HepG2 (cell line): ENCODE data around the gene NOTCH4. TPM values are rescaled to one million over a fixed set of nuclear protein-coding genes. Genes with fewer than 3 reads are reported as not detected.

Experiments used
- ATF2 ChIP-seq: sonication (generic); formaldehyde crosslinking; IDR thresholded peaks from 2 replicates; pipeline ENCODE4 v1.4.0; 2020; ENCODE audit warnings: missing genetic modification reagents
- BHLHE40 ChIP-seq: IDR thresholded peaks from 2 replicates; pipeline ENCODE4 v1.6.1; 2011; ENCODE audit warnings: low read length, improper control_type of control experiment
- CBFB ChIP-seq: sonication (generic); formaldehyde crosslinking; IDR thresholded peaks from 2 replicates; pipeline ENCODE4 v1.4.0; 2020; ENCODE audit warnings: missing genetic modification reagents
- CBX5 ChIP-seq: sonication (generic); formaldehyde crosslinking; IDR thresholded peaks from 2 replicates; pipeline ENCODE4 v1.4.0; 2020; ENCODE audit warnings: missing genetic modification reagents, borderline replicate concordance
- DRAP1 ChIP-seq: IDR thresholded peaks from 2 replicates; pipeline ENCODE4 v1.6.1; 2016; ENCODE audit warnings: missing genetic modification reagents, missing compliant biosample characterization
- FOSL1 ChIP-seq: sonication (generic); formaldehyde crosslinking; IDR thresholded peaks from 2 replicates; pipeline ENCODE4 v1.9.0; 2021; ENCODE audit warnings: missing genetic modification reagents, borderline replicate concordance
- GATAD1 ChIP-seq: IDR thresholded peaks from 2 replicates; pipeline ENCODE4 v1.6.1; 2016; ENCODE audit warnings: missing genetic modification reagents, missing compliant biosample characterization
- KAT2B ChIP-seq: fragments of 150-350 bp; IDR thresholded peaks from 2 replicates; pipeline ENCODE4 v1.6.1; 2014; ENCODE audit warnings: low read depth, low read length, borderline replicate concordance
- KAT8 ChIP-seq: IDR thresholded peaks from 2 replicates; pipeline ENCODE4 v1.6.1; 2016; ENCODE audit warnings: missing genetic modification reagents, missing compliant biosample characterization
- KDM2A ChIP-seq: sonication (generic); formaldehyde crosslinking; IDR thresholded peaks from 2 replicates; pipeline ENCODE4 v1.4.0; 2020; ENCODE audit warnings: low read depth, missing genetic modification reagents, borderline replicate concordance
- KMT2A ChIP-seq: sonication (generic); formaldehyde crosslinking; IDR thresholded peaks from 2 replicates; pipeline ENCODE4 v1.4.0; 2020; ENCODE audit warnings: missing genetic modification reagents
- MXD3 ChIP-seq: IDR thresholded peaks from 2 replicates; pipeline ENCODE4 v1.6.1; 2016; ENCODE audit warnings: mild to moderate bottlenecking, missing biosample characterization, missing genetic modification reagents
- NFAT5 ChIP-seq: sonication (generic); formaldehyde crosslinking; IDR thresholded peaks from 2 replicates; pipeline ENCODE4 v1.4.0; 2020; ENCODE audit warnings: missing genetic modification reagents
- NFIB ChIP-seq: sonication (generic); formaldehyde crosslinking; IDR thresholded peaks from 2 replicates; pipeline ENCODE4 v1.9.0; 2021; ENCODE audit warnings: missing genetic modification reagents, mild to moderate bottlenecking, borderline replicate concordance
- NR2C2 ChIP-seq: sonication (generic); formaldehyde crosslinking; IDR thresholded peaks from 2 replicates; pipeline ENCODE4 v1.4.0; 2020; ENCODE audit warnings: missing genetic modification reagents, mild to moderate bottlenecking, moderate library complexity, borderline replicate concordance
- PHF5A ChIP-seq: IDR thresholded peaks from one replicate; pipeline ENCODE4 v1.6.1; 2018; ENCODE audit warnings: low read depth, missing genetic modification reagents; ENCODE audit not compliant: unreplicated experiment
- PRMT3 ChIP-seq: sonication (generic); formaldehyde crosslinking; IDR thresholded peaks from 2 replicates; pipeline ENCODE4 v1.8.1; 2022; ENCODE audit warnings: low read depth, mild to moderate bottlenecking, moderate library complexity, missing genetic modification reagents, borderline replicate concordance
- RARA ChIP-seq: IDR thresholded peaks from 2 replicates; pipeline ENCODE4 v1.6.1; 2016; ENCODE audit warnings: missing genetic modification reagents, missing compliant biosample characterization
- STAG1 ChIP-seq: sonication (generic); formaldehyde crosslinking; IDR thresholded peaks from 2 replicates; pipeline ENCODE4 v1.4.0; 2020; ENCODE audit warnings: missing genetic modification reagents
- TBL1XR1 ChIP-seq: fragments of 150-350 bp; IDR thresholded peaks from 2 replicates; pipeline ENCODE4 v1.6.1; 2014; ENCODE audit warnings: borderline replicate concordance, low read length; ENCODE audit not compliant: partially characterized antibody
- TCF7 ChIP-seq: sonication (generic); IDR thresholded peaks from 2 replicates; pipeline ENCODE4 v1.6.1; 2016; ENCODE audit warnings: antibody characterized with exemption, low read depth
- ZNF10 ChIP-seq: sonication (generic); formaldehyde crosslinking; IDR thresholded peaks from 2 replicates; pipeline ENCODE4 v1.4.0; 2020; ENCODE audit warnings: mild to moderate bottlenecking, low read depth, missing genetic modification reagents, borderline replicate concordance
- ZNF143 ChIP-seq: sonication (generic); formaldehyde crosslinking; IDR thresholded peaks from 2 replicates; pipeline ENCODE4 v1.4.0; 2020; ENCODE audit warnings: missing genetic modification reagents
- ZNF205 ChIP-seq: IDR thresholded peaks from 2 replicates; pipeline ENCODE4 v1.6.1; 2018; ENCODE audit warnings: missing biosample characterization, missing genetic modification reagents
- ZNF329 ChIP-seq: sonication (generic); formaldehyde crosslinking; IDR thresholded peaks from 2 replicates; pipeline ENCODE4 v1.9.0; 2021; ENCODE audit warnings: low read depth, mild to moderate bottlenecking, missing genetic modification reagents
- ZNF460 ChIP-seq: sonication (generic); formaldehyde crosslinking; IDR thresholded peaks from 2 replicates; pipeline ENCODE4 v1.5.1; 2020; ENCODE audit warnings: missing genetic modification reagents, mild to moderate bottlenecking, borderline replicate concordance
- ZNF629 ChIP-seq: sonication (generic); formaldehyde crosslinking; conservative IDR thresholded peaks from 2 replicates; pipeline ENCODE4 v1.5.0; 2020; ENCODE audit warnings: missing genetic modification reagents
- polyA plus RNA-seq, 8 experiments: library from polyadenylated mRNA; depleted of rRNA in 3 of 8; stranded (reverse) in 7 of 8; unstranded in 1 of 8; fragments of >200 nt; fragmentation: Illumina TruSeq in 4 of 8; extraction: Trizol in 4 of 8; gene quantifications; 2 replicates each; pipeline versions ENCODE4 v1.2.1 to v1.2.3, GENCODE V29; 2011 to 2016; ENCODE audit warnings: low read depth in 4 of 8, missing spikeins in 1 of 8, mixed read lengths in 1 of 8; ENCODE audit not compliant: insufficient read depth in 1 of 8
- total RNA-seq, 5 experiments: library from RNA; depleted of rRNA; stranded (reverse); fragments of >200 nt; fragmentation: Illumina TruSeq; extraction: Trizol; gene quantifications; 2 replicates each; pipeline ENCODE4 v1.2.3, GENCODE V29; 2016; ENCODE audit warnings: low read depth in 1 of 5

The NOTCH4 gene
- total and polyA plus RNA-seq, 2 of the 13 experiments (the other 11 are each of a cell fraction or from before 2014, with no cell fraction given), result 0.51 to 0.83 TPM

GRCh38 chr6:32195652-32195901 lies 28.3 kb downstream of the NOTCH4 start (continued):
- TF ChIP-seq ZNF460 (no peak), ZNF205 (no peak), KAT8 (CRISPR knock-in tag) (no peak), KAT2B (no peak), CBX5 (CRISPR knock-in tag) (no peak; the same call in 1 of the 2 replicates), CBFB (peak; percentile 38; the same call in 1 of the 2 replicates), KMT2A (no peak), BHLHE40 (peak; percentile 71; the same call in 1 of the 2 replicates), KDM2A (CRISPR knock-in tag) (no peak), TBL1XR1 (no peak), GATAD1 (CRISPR knock-in tag) (no peak), NFAT5 (CRISPR knock-in tag) (no peak), DRAP1 (CRISPR knock-in tag) (peak; percentile 76; the same call in 1 of the 2 replicates), ZNF329 (no peak), RARA (CRISPR knock-in tag) (no peak), ZNF10 (CRISPR knock-in tag) (no peak), FOSL1 (CRISPR knock-in tag) (no peak), STAG1 (CRISPR knock-in tag) (no peak), MXD3 (CRISPR knock-in tag) (no peak; the same call in 1 of the 2 replicates), TCF7 (no peak), PRMT3 (CRISPR knock-in tag) (no peak), NFIB (CRISPR knock-in tag) (no peak), ATF2 (no peak), ZNF143 (CRISPR knock-in tag) (no peak; the same call in 1 of the 2 replicates), ZNF629 (CRISPR knock-in tag) (no peak), NR2C2 (CRISPR knock-in tag) (no peak), PHF5A (peak; percentile 60)
